Kidney (tissue), 14 donors: ENCODE measurements around the gene CACNG6. TPM values are rescaled to one million over a fixed set of nuclear protein-coding genes. Genes with fewer than 3 reads are reported as not detected.

ENCODE experiments used
- DNase-seq, 5 donors: peaks; one replicate each; pipeline ENCODE4 v3.0.0-alpha.2; 2013 to 2020
- FAIRE-seq: peaks from 2 replicates; lab custom pipeline; 2012; peaks lifted over from hg19 to GRCh38; lab: Jason Lieb, UNC
- H3K27ac ChIP-seq, 2 donors: one replicate each; pipeline ENCODE4 v1.7.0; 2013; ENCODE audit warnings: low read depth in 2 of 2, low read length in 2 of 2, inconsistent platforms in 1 of 2
- H3K27me3 ChIP-seq: one replicate; pipeline ENCODE4 v1.7.1; 2013; ENCODE audit warnings: low read length, inconsistent platforms; ENCODE audit not compliant: control insufficient read depth, insufficient read depth
- H3K36me3 ChIP-seq, 3 donors: one replicate each; pipeline versions ENCODE4 v1.7.0 to v1.7.1; 2013; ENCODE audit warnings: low read length in 3 of 3, control low read depth in 1 of 3, inconsistent platforms in 1 of 3; ENCODE audit not compliant: insufficient read depth in 3 of 3, control insufficient read depth in 2 of 3
- H3K4me1 ChIP-seq, 3 donors: one replicate each; pipeline versions ENCODE4 v1.7.0 to v1.7.1; 2013; ENCODE audit warnings: low read length in 3 of 3, inconsistent platforms in 1 of 3, low read depth in 1 of 3; ENCODE audit not compliant: control insufficient read depth in 2 of 3, insufficient read depth in 2 of 3
- H3K4me3 ChIP-seq, 3 donors: one replicate each; pipeline versions ENCODE4 v1.7.0 to v1.8.1; 2013; ENCODE audit warnings: low read length in 3 of 3, control low read depth in 1 of 3, inconsistent platforms in 1 of 3
- H3K9ac ChIP-seq, 3 donors: one replicate each; pipeline versions ENCODE4 v1.7.0 to v1.7.1; 2013; ENCODE audit warnings: low read length in 3 of 3, control low read depth in 1 of 3, inconsistent platforms in 1 of 3
- H3K9me3 ChIP-seq, 3 donors: one replicate each; pipeline versions ENCODE4 v1.7.0 to v1.7.1; 2013; ENCODE audit warnings: low read length in 3 of 3, control low read depth in 1 of 3, inconsistent platforms in 1 of 3; ENCODE audit not compliant: control insufficient read depth in 2 of 3, insufficient read depth in 1 of 3
- intact Hi-C: fragments of 100-400 bp; cut with DNase I; formaldehyde crosslinking; loops from one replicate; pipeline ENCODE4 v1.11.1; 2022
- polyA plus RNA-seq: library from polyadenylated mRNA; stranded (reverse); fragments of 350-450 nt; fragmentation: Illumina TruSeq; extraction: RNeasy Lipid Tissue Mini Kit (QIAGEN cat#74804); gene quantifications from one replicate; pipeline ENCODE4 v1.2.3, GENCODE V29; 2014; ENCODE audit warnings: low read depth, low replicate concordance; ENCODE audit not compliant: insufficient read depth
- total RNA-seq: library from RNA; stranded (reverse); fragmentation: NEBNext Ultra II Directional; extraction: Animal tissue kit (Norgen Biotek cat#: 25700); gene quantifications from one replicate; pipeline ENCODE4 v1.2.1, GENCODE V29; 2021
- TF ChIP-seq, protein P1 (sequence below): IDR thresholded peaks from 3 replicates; pipeline ENCODE4 v1.5.1; 2012; ENCODE audit warnings: mild to moderate bottlenecking, moderate library complexity, borderline replicate concordance; ENCODE audit not compliant: insufficient read depth; ENCODE audit errors: extremely low read depth
- donor health status: control.
- donor health status: control.
- donor health status: control.
- donor health status: control.
- donor health status: control.
- donor health status: DM: yes; HTN: yes; CAD: no.
- donor health status: Normal renal cell carcinoma (clear cell type).

Gene CACNG6
- total and polyA plus RNA-seq, 2 donors from 2014 or later, result not detected

DNA sequence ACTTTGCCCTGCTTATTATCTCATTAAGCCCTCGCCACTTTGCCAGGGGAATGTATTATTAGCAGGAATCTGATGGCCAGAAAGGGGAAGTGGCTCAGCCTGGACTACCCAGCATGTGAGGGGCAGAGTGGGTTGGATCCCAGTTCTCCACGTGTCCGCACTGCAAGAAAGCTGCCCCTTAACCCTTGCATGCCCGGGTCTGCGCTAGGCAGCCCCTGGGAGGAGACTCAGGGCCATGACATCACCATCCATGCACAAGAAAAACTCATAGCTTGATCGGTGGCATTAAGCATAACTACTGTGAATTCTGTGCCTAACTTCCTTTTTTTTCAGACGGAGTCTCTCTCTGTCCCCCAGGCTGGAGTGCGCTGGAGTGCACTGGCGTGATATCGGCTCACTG lies 19.8 kb upstream of the CACNG6 start:
- H3K36me3 ChIP-seq, result no peaks in the 10 kb centered on the region
- no peaks in the 10 kb centered on the region for H3K4me1 ChIP-seq
- no peaks in the 10 kb centered on the region for H3K9me3 ChIP-seq
- H3K27ac ChIP-seq, result no peak overlapping the region
- H3K27me3 ChIP-seq, result no peaks in the 10 kb centered on the region
- no peak overlapping the region for H3K9ac ChIP-seq
- TF ChIP-seq, protein P1, sequence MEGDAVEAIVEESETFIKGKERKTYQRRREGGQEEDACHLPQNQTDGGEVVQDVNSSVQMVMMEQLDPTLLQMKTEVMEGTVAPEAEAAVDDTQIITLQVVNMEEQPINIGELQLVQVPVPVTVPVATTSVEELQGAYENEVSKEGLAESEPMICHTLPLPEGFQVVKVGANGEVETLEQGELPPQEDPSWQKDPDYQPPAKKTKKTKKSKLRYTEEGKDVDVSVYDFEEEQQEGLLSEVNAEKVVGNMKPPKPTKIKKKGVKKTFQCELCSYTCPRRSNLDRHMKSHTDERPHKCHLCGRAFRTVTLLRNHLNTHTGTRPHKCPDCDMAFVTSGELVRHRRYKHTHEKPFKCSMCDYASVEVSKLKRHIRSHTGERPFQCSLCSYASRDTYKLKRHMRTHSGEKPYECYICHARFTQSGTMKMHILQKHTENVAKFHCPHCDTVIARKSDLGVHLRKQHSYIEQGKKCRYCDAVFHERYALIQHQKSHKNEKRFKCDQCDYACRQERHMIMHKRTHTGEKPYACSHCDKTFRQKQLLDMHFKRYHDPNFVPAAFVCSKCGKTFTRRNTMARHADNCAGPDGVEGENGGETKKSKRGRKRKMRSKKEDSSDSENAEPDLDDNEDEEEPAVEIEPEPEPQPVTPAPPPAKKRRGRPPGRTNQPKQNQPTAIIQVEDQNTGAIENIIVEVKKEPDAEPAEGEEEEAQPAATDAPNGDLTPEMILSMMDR, result no peak
- no peak overlapping the region for H3K4me3 ChIP-seq
- DNase-seq (no peak), FAIRE-seq (no peak)
- intact Hi-C loops, result no loop called here

DNA sequence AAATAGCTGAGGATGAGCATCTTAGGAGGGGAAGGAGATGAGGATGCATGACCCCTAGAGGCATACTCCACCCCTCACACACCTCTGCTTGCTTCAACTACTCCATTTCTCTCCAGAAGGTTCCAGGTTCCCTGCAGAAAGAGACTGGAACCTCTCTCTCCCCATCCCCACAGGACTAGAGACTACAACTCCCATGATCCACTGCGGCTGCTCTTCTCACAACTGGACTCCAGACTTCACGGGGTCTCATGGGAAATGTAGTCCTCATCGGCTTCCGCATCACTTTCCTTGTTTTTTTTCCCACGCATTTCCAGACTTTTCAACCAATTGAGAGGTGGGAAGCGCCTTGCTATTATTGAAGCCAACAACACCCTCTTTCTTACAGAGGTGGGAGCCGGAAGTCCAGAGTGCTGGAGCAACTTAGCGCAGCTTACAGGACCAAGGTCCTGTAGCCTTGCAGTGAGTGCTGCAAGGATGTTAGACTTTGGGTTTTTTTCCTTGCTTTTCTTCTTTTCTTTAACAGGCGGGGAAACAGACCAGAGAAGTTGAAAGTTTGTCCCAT lies 13.9 kb upstream of the CACNG6 start:
- intact Hi-C loops, result no loop called here
- peaks cover 5% of the 10 kb centered on the region for H3K27me3 ChIP-seq
- no peaks in the 10 kb centered on the region for H3K4me1 ChIP-seq
- H3K9me3 ChIP-seq, result no peaks in the 10 kb centered on the region
- H3K27ac ChIP-seq, result no peak overlapping the region
- DNase-seq (peak in 4 of 5 donors; percentile 77 to 94 (median 85)), FAIRE-seq (no peak)
- no peaks in the 10 kb centered on the region for H3K36me3 ChIP-seq
- TF ChIP-seq, protein P1, result no peak
- peak overlapping the region in 2 of 3 donors; percentile 11 to 20 for H3K4me3 ChIP-seq
- H3K9ac ChIP-seq, result no peak overlapping the region

DNA sequence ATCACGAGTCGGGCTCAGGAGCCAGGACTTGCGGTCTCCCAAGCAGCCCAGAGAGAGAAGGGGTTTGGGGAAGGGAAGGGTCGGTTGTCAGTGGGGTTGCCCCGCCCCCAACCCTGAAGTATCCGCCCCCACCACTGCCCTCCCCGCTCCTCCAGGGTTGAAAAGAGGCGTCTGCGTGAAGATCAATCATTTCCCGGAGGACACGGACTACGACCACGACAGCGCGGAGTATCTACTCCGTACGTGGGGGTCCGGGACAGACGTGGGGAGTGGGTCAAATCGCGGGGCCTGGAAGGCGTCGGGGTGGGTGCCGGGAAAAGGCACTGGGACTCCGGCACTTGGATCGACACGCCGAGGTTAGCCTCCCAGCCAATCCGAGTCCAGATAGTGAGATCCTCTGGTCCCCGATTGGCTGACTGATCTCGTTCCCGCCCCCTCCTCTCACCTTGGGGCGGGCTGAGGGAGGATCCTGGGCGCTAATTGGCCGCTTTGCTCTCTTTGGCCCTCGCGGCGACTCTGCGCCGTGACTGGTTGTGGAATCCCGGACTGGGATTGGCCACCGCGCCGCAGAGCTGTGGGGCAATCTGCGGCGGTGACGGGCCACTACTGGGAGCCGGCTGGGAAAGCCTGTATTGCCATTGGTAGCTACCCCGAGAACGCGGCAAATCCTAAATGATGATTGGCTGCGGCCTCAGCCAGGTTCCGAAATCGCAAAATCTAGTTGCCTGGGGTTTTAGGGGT lies 13.3 kb upstream of the CACNG6 start:
- no peak for FAIRE-seq
- no peaks in the 10 kb centered on the region for H3K4me1 ChIP-seq
- no peaks in the 10 kb centered on the region for H3K9me3 ChIP-seq
- H3K27ac ChIP-seq, result no peak overlapping the region
- peak overlapping the region in 2 of 3 donors; percentile 11 to 20 for H3K4me3 ChIP-seq
- TF ChIP-seq, protein P1, result no peak
- intact Hi-C loops, result no loop called here
- no peak overlapping the region for H3K9ac ChIP-seq
- peak in 4 of 5 donors; percentile 73 to 83 (median 78) for DNase-seq
- no peaks in the 10 kb centered on the region for H3K36me3 ChIP-seq
- peaks cover 5% of the 10 kb centered on the region for H3K27me3 ChIP-seq
